H9 (cell line): Measurements from ENCODE around the gene EID2. TPM values are rescaled to one million over a fixed set of nuclear protein-coding genes. Genes with fewer than 3 reads are reported as not detected.

Experiments used
- DNase-seq: peaks from one replicate; pipeline ENCODE4 v3.0.0-alpha.2; 2017
- H2AFZ ChIP-seq: one replicate; pipeline ENCODE4 v1.6.1; 2013; ENCODE audit warnings: mild to moderate bottlenecking, low read length, control low read depth, moderate library complexity
- H2AK5ac ChIP-seq: 2 replicates; pipeline ENCODE4 v1.6.1; 2013; ENCODE audit warnings: low read length, control low read depth, mixed read lengths; ENCODE audit not compliant: insufficient read length
- H2BK120ac ChIP-seq: one replicate; pipeline ENCODE4 v1.6.1; 2013; ENCODE audit warnings: low read depth, mild to moderate bottlenecking, low read length, control low read depth, inconsistent platforms; ENCODE audit not compliant: poor library complexity, severe bottlenecking
- H2BK12ac ChIP-seq: 2 replicates; pipeline ENCODE4 v1.6.1; 2013; ENCODE audit warnings: low read length, control low read depth, mixed read lengths, low read depth; ENCODE audit not compliant: insufficient read length
- H2BK15ac ChIP-seq: 2 replicates; pipeline ENCODE4 v1.6.1; 2013; ENCODE audit warnings: low read depth, low read length, control low read depth
- H2BK20ac ChIP-seq: one replicate; pipeline ENCODE4 v1.6.1; 2013; ENCODE audit warnings: low read depth, mild to moderate bottlenecking, low read length, control low read depth, inconsistent platforms; ENCODE audit not compliant: poor library complexity, severe bottlenecking
- H2BK5ac ChIP-seq: 2 replicates; pipeline ENCODE4 v1.6.1; 2013; ENCODE audit warnings: low read length, control low read depth, mixed read lengths; ENCODE audit not compliant: insufficient read length
- H3K14ac ChIP-seq: 2 replicates; pipeline ENCODE4 v1.6.1; 2013; ENCODE audit warnings: low read length, control low read depth; ENCODE audit not compliant: insufficient read depth
- H3K18ac ChIP-seq: 2 replicates; pipeline ENCODE4 v1.6.1; 2013; ENCODE audit warnings: low read depth, mild to moderate bottlenecking, mixed read lengths, low read length, control low read depth; ENCODE audit not compliant: insufficient read length
- H3K23ac ChIP-seq: 2 replicates; pipeline ENCODE4 v1.6.1; 2013; ENCODE audit warnings: low read length, control low read depth, mixed read lengths, low read depth; ENCODE audit not compliant: insufficient read length
- H3K23me2 ChIP-seq: 2 replicates; pipeline ENCODE4 v1.6.1; 2013; ENCODE audit warnings: low read depth, mild to moderate bottlenecking, mixed read lengths, low read length, control low read depth; ENCODE audit not compliant: insufficient read length, poor library complexity, severe bottlenecking
- H3K27ac ChIP-seq: 2 replicates; pipeline ENCODE4 v1.5.1; 2013; ENCODE audit warnings: low read length, control low read depth, mixed read lengths, low read depth; ENCODE audit not compliant: insufficient read length
- H3K27me3 ChIP-seq: 2 replicates; pipeline ENCODE4 v1.6.1; 2013; ENCODE audit warnings: low read length, control low read depth, inconsistent platforms; ENCODE audit not compliant: insufficient read depth
- H3K4ac ChIP-seq: 2 replicates; pipeline ENCODE4 v1.6.1; 2013; ENCODE audit warnings: low read depth, mild to moderate bottlenecking, control low read depth, inconsistent platforms, low read length, moderate library complexity
- H3K4me1 ChIP-seq: 2 replicates; pipeline ENCODE4 v1.6.1; 2013; ENCODE audit warnings: low read length, control low read depth, inconsistent platforms; ENCODE audit not compliant: insufficient read depth
- H3K4me2 ChIP-seq: 2 replicates; pipeline ENCODE4 v1.6.1; 2013; ENCODE audit warnings: low read length, control low read depth, mixed read lengths; ENCODE audit not compliant: insufficient read length, insufficient read depth
- H3K56ac ChIP-seq: 2 replicates; pipeline ENCODE4 v1.6.1; 2013; ENCODE audit warnings: low read depth, mild to moderate bottlenecking, mixed read lengths, low read length, control low read depth; ENCODE audit not compliant: insufficient read length
- H3K79me1 ChIP-seq: 2 replicates; pipeline ENCODE4 v1.6.1; 2013; ENCODE audit warnings: low read depth, mild to moderate bottlenecking, moderate library complexity, low read length, control low read depth, inconsistent platforms; ENCODE audit not compliant: insufficient read depth, poor library complexity, severe bottlenecking
- H3K79me2 ChIP-seq: 2 replicates; pipeline ENCODE4 v1.6.1; 2013; ENCODE audit warnings: low read length, control low read depth, inconsistent platforms; ENCODE audit not compliant: insufficient read depth
- H3K9ac ChIP-seq: 2 replicates; pipeline ENCODE4 v1.6.1; 2013; ENCODE audit warnings: low read length, control low read depth, mixed read lengths; ENCODE audit not compliant: insufficient read length; ENCODE audit errors: extremely low read depth
- H3K9me3 ChIP-seq: one replicate; pipeline ENCODE4 v1.6.1; 2013; ENCODE audit warnings: low read depth, low read length, inconsistent platforms; ENCODE audit not compliant: control insufficient read depth
- H3T11ph ChIP-seq: one replicate; pipeline ENCODE4 v1.6.1; 2013; ENCODE audit warnings: mild to moderate bottlenecking, low read length, control low read depth, inconsistent platforms
- H4K20me1 ChIP-seq: one replicate; pipeline ENCODE4 v1.6.1; 2013; ENCODE audit not compliant: control insufficient read depth, insufficient read length, insufficient read depth
- H4K5ac ChIP-seq: 2 replicates; pipeline ENCODE4 v1.6.1; 2013; ENCODE audit warnings: low read depth, mild to moderate bottlenecking, mixed read lengths, low read length, control low read depth; ENCODE audit not compliant: insufficient read length
- H4K8ac ChIP-seq: replicated peaks from 2 replicates; pipeline ENCODE4 v1.6.1; 2013; ENCODE audit warnings: low read length, control low read depth, mixed read lengths, low read depth; ENCODE audit not compliant: insufficient read length
- H4K91ac ChIP-seq: 2 replicates; pipeline ENCODE4 v1.6.1; 2013; ENCODE audit warnings: low read depth, mild to moderate bottlenecking, moderate library complexity, mixed read lengths, low read length, control low read depth; ENCODE audit not compliant: insufficient read length
- H3K27ac Mint-ChIP-seq, 3 experiments: 2 replicates in 2 of 3; 3 replicates in 1 of 3; pipeline ENCODE4 v1.8.0; 2020 to 2021; ENCODE audit warnings: mixed read lengths in 3 of 3, mild to moderate bottlenecking in 1 of 3, moderate library complexity in 1 of 3
- H3K27me3 Mint-ChIP-seq: 2 replicates; pipeline ENCODE4 v1.8.0; 2021; ENCODE audit warnings: low read depth, mild to moderate bottlenecking, moderate library complexity, mixed read lengths
- H3K36me3 Mint-ChIP-seq, 3 experiments: 2 replicates in 2 of 3; 3 replicates in 1 of 3; pipeline ENCODE4 v1.8.0; 2020 to 2021; ENCODE audit warnings: low read depth in 3 of 3, mixed read lengths in 3 of 3; ENCODE audit not compliant: insufficient read depth in 1 of 3
- H3K4me1 Mint-ChIP-seq, 2 experiments: 2 replicates each; pipeline ENCODE4 v1.8.0; 2020; ENCODE audit warnings: mixed read lengths in 2 of 2
- H3K4me3 Mint-ChIP-seq, 2 experiments: 2 replicates in 1 of 2; 3 replicates in 1 of 2; pipeline ENCODE4 v1.8.0; 2020 to 2021; ENCODE audit warnings: mild to moderate bottlenecking in 2 of 2, mixed read lengths in 2 of 2, moderate library complexity in 1 of 2
- H3K9me3 Mint-ChIP-seq, 2 experiments: 2 replicates in 1 of 2; 3 replicates in 1 of 2; pipeline ENCODE4 v1.8.0; 2020; ENCODE audit warnings: mild to moderate bottlenecking in 2 of 2, mixed read lengths in 2 of 2, moderate library complexity in 1 of 2
- CTCF ChIP-seq: fragments of 200-600 bp; sonication (generic); conservative IDR thresholded peaks from 3 replicates; pipeline ENCODE4 v1.8.0; 2021; ENCODE audit warnings: antibody characterized with exemption, mild to moderate bottlenecking
- WGBS: extraction: QIAGEN DNeasy Blood & Tissue Kit; methylation state at CpG from one replicate; pipeline ENCODE4 v1.1.7; 2013; ENCODE audit warnings: missing lambda C conversion rate, low lambda C conversion rate, mixed read lengths; ENCODE audit not compliant: insufficient read length; ENCODE audit errors: extremely low coverage; 5-methylcytosine and 5-hydroxymethylcytosine counted together
- total RNA-seq: library from RNA; stranded (reverse); gene quantifications from 2 replicates; pipeline ENCODE4 v1.2.1, GENCODE V29; 2021

The EID2 gene
- total RNA-seq, 1 experiment from 2014 or later = 18.8 TPM

GRCh38 chr19:39544226-39544903 is 4.4 kb upstream of the EID2 start:
- no peak overlapping the region for H3K56ac ChIP-seq
- DNase-seq = no peak
- H3K27me3 Mint-ChIP-seq = peaks cover 4% of the 10 kb centered on the region
- no peak overlapping the region for H3K4me2 ChIP-seq
- no peak overlapping the region for H2BK5ac ChIP-seq
- no peak overlapping the region for H3K4ac ChIP-seq
- H3K79me2 ChIP-seq = no peaks in the 10 kb centered on the region
- H4K91ac ChIP-seq = no peak overlapping the region
- no peaks in the 10 kb centered on the region for H3K79me1 ChIP-seq
- no peak overlapping the region for H3K4me3 Mint-ChIP-seq
- WGBS = no CpG with 5 or more reads among the region's 7 CpGs
- H2BK15ac ChIP-seq = no peak overlapping the region
- no peak overlapping the region for H2AFZ ChIP-seq
- no peak overlapping the region for H4K8ac ChIP-seq
- H3K9me3 ChIP-seq = no peaks in the 10 kb centered on the region
- no peak overlapping the region for H2BK120ac ChIP-seq
- no peak overlapping the region for H2BK20ac ChIP-seq
- H3K14ac ChIP-seq = no peak overlapping the region
- no peaks in the 10 kb centered on the region for H3K23me2 ChIP-seq
- no peak overlapping the region for H4K5ac ChIP-seq
- H3K36me3 Mint-ChIP-seq = no peaks in the 10 kb centered on the region
- H3K18ac ChIP-seq = no peak overlapping the region
- H3K27me3 ChIP-seq = no peaks in the 10 kb centered on the region
- H3K9me3 Mint-ChIP-seq = no peaks in the 10 kb centered on the region; a peak in 1 of 5 replicates
- H2BK12ac ChIP-seq = no peak overlapping the region
- no peak overlapping the region; a peak in 1 of 7 replicates for H3K27ac Mint-ChIP-seq
- no peak for TF ChIP-seq CTCF
- peaks cover 14 to 23% of the 10 kb centered on the region in 2 experiments for H3K4me1 Mint-ChIP-seq
- no peak overlapping the region for H3K9ac ChIP-seq
- H3K4me1 ChIP-seq = peaks cover 3% of the 10 kb centered on the region; the same call in 1 of the 2 replicates
- no peak overlapping the region for H2AK5ac ChIP-seq
- H3K23ac ChIP-seq = no peak overlapping the region
- no peak overlapping the region for H3K27ac ChIP-seq
- H3T11ph ChIP-seq = no peak overlapping the region
- H4K20me1 ChIP-seq = no peaks in the 10 kb centered on the region
